Osteoblast (primary cell): ENCODE measurements around the gene SLC38A9. TPM values are rescaled to one million over a fixed set of nuclear protein-coding genes. Genes with fewer than 3 reads are reported as not detected.

Experiments
- DNase-seq: peaks from one replicate; pipeline ENCODE4 v3.0.0; 2011; ENCODE audit warnings: low spot score, mixed read lengths; ENCODE audit not compliant: insufficient read length; ENCODE audit errors: missing footprints
- H2AFZ ChIP-seq: 2 replicates; pipeline ENCODE4 v1.6.0; 2011; ENCODE audit warnings: mild to moderate bottlenecking, low read length
- H3K27ac ChIP-seq: 2 replicates; pipeline ENCODE4 v1.5.1; 2011; ENCODE audit warnings: mild to moderate bottlenecking, low read depth, low read length, moderate library complexity
- H3K27me3 ChIP-seq: 2 replicates; pipeline ENCODE4 v1.6.0; 2012; ENCODE audit warnings: mild to moderate bottlenecking, control low read depth, inconsistent platforms, low read length, moderate library complexity; ENCODE audit not compliant: insufficient read depth
- H3K36me3 ChIP-seq: 2 replicates; pipeline ENCODE4 v1.5.1; 2011; ENCODE audit warnings: mild to moderate bottlenecking, low read length, control low read depth, moderate library complexity; ENCODE audit not compliant: insufficient read depth
- H3K4me1 ChIP-seq: 2 replicates; pipeline ENCODE4 v1.5.1; 2011; ENCODE audit warnings: mild to moderate bottlenecking, low read length, control low read depth, moderate library complexity; ENCODE audit not compliant: insufficient read depth
- H3K4me2 ChIP-seq: 2 replicates; pipeline ENCODE4 v1.6.0; 2011; ENCODE audit warnings: mild to moderate bottlenecking, low read length; ENCODE audit not compliant: insufficient read depth
- H3K4me3 ChIP-seq: fragments of 200-600 bp; sonication (generic); 3 replicates; pipeline ENCODE4 v1.5.1; 2012; ENCODE audit warnings: mild to moderate bottlenecking, low read length, inconsistent platforms; ENCODE audit not compliant: insufficient read depth
- H3K79me2 ChIP-seq: 2 replicates; pipeline ENCODE4 v1.6.0; 2012; ENCODE audit warnings: mild to moderate bottlenecking, low read length, control low read depth, inconsistent platforms; ENCODE audit not compliant: insufficient read depth
- H3K9me3 ChIP-seq: 2 replicates; pipeline ENCODE4 v1.5.1; 2011; ENCODE audit warnings: low read depth, low read length, control low read depth
- H4K20me1 ChIP-seq: 2 replicates; pipeline ENCODE4 v1.6.0; 2012; ENCODE audit warnings: mild to moderate bottlenecking, low read length, control low read depth; ENCODE audit not compliant: insufficient read depth
- CTCF ChIP-seq: IDR thresholded peaks from 2 replicates; pipeline ENCODE4 v1.5.1; 2011; ENCODE audit warnings: mild to moderate bottlenecking, low read depth, low read length, moderate library complexity; ENCODE audit errors: extremely low read depth
- total RNA-seq: library from RNA; depleted of rRNA; stranded (reverse); fragments of >200 nt; gene quantifications from 2 replicates; pipeline ENCODE4 v1.2.3, GENCODE V29; 2012

The SLC38A9 gene
- total RNA-seq, 1 donor = 42.3 TPM

- no peak overlapping the region for H2AFZ ChIP-seq
- H4K20me1 ChIP-seq = no peaks in the 10 kb centered on the region
- no peaks in the 10 kb centered on the region for H3K36me3 ChIP-seq
- TF ChIP-seq CTCF = no peak
- H3K27me3 ChIP-seq = no peaks in the 10 kb centered on the region
- no peak overlapping the region for H3K4me3 ChIP-seq
- no peak for DNase-seq
- no peaks in the 10 kb centered on the region for H3K79me2 ChIP-seq
- H3K27ac ChIP-seq = no peak overlapping the region
- H3K9me3 ChIP-seq = no peaks in the 10 kb centered on the region
- no peaks in the 10 kb centered on the region for H3K4me1 ChIP-seq
- H3K4me2 ChIP-seq = no peak overlapping the region
These were observed 85.3 kb downstream of the SLC38A9 start for GRCh38 chr5:55626790-55627189.

- no peak overlapping the region for H3K27ac ChIP-seq
- H4K20me1 ChIP-seq = no peaks in the 10 kb centered on the region
- no peak overlapping the region for H3K4me3 ChIP-seq
- no peak for DNase-seq
- H3K4me2 ChIP-seq = no peak overlapping the region
- no peaks in the 10 kb centered on the region for H3K9me3 ChIP-seq
- TF ChIP-seq CTCF = no peak
- no peaks in the 10 kb centered on the region for H3K27me3 ChIP-seq
- peak overlapping the region; percentile 26 for H2AFZ ChIP-seq
- H3K79me2 ChIP-seq = no peaks in the 10 kb centered on the region
- H3K4me1 ChIP-seq = no peaks in the 10 kb centered on the region
- no peaks in the 10 kb centered on the region for H3K36me3 ChIP-seq
These were observed 86.2 kb downstream of the SLC38A9 start for GRCh38 chr5:55625913-55626312.

- no peaks in the 10 kb centered on the region for H3K4me1 ChIP-seq
- peak overlapping the region; percentile 22 for H2AFZ ChIP-seq
- no peaks in the 10 kb centered on the region for H3K79me2 ChIP-seq
- H3K4me2 ChIP-seq = peak overlapping the region; percentile 23
- H3K9me3 ChIP-seq = no peaks in the 10 kb centered on the region
- no peak for DNase-seq
- H3K27me3 ChIP-seq = no peaks in the 10 kb centered on the region
- no peaks in the 10 kb centered on the region for H3K36me3 ChIP-seq
- H4K20me1 ChIP-seq = no peaks in the 10 kb centered on the region
- no peak for TF ChIP-seq CTCF
- no peak overlapping the region for H3K27ac ChIP-seq
- H3K4me3 ChIP-seq = no peak overlapping the region
These were observed 86.6 kb downstream of the SLC38A9 start for GRCh38 chr5:55625589-55625909.

GRCh38 chr5:55624841-55625588 is 87.1 kb downstream of the SLC38A9 start:
- H2AFZ ChIP-seq = peak overlapping the region; percentile 22
- DNase-seq = no peak

More at GRCh38 chr5:55624841-55625588, 87.1 kb downstream of the SLC38A9 start:
- H3K4me3 ChIP-seq = no peak overlapping the region
- TF ChIP-seq CTCF = no peak
- no peaks in the 10 kb centered on the region for H4K20me1 ChIP-seq
- peak overlapping the region; percentile 23 for H3K4me2 ChIP-seq
- no peaks in the 10 kb centered on the region for H3K4me1 ChIP-seq
- H3K36me3 ChIP-seq = no peaks in the 10 kb centered on the region
- H3K9me3 ChIP-seq = no peaks in the 10 kb centered on the region
- H3K27me3 ChIP-seq = no peaks in the 10 kb centered on the region
- H3K27ac ChIP-seq = no peak overlapping the region
- H3K79me2 ChIP-seq = no peaks in the 10 kb centered on the region
